NB4 (cell line): ENCODE data around the gene NHS.

Source experiments
- DNase-seq: peaks from one replicate; pipeline ENCODE4 v3.0.0; 2010; ENCODE audit warnings: low read depth
- H3K4me3 ChIP-seq: one replicate; pipeline ENCODE4 v1.5.1; 2011; ENCODE audit warnings: mild to moderate bottlenecking, low read depth, low read length, moderate library complexity
- CTCF ChIP-seq: IDR thresholded peaks from one replicate; pipeline ENCODE4 v1.5.1; 2012; ENCODE audit warnings: low read depth, low read length
- MYC ChIP-seq: IDR thresholded peaks from 2 replicates; pipeline ENCODE4 v1.6.1; 2011; ENCODE audit warnings: low read depth, low read length
- POLR2A ChIP-seq: IDR thresholded peaks from 2 replicates; pipeline ENCODE4 v1.6.1; 2011; ENCODE audit warnings: mild to moderate bottlenecking; ENCODE audit not compliant: insufficient read length; ENCODE audit errors: extremely low read depth
- TF ChIP-seq, protein P1 (sequence below): IDR thresholded peaks from 2 replicates; pipeline ENCODE4 v1.6.1; 2011; ENCODE audit warnings: low read depth, low read length

Gene NHS

DNA sequence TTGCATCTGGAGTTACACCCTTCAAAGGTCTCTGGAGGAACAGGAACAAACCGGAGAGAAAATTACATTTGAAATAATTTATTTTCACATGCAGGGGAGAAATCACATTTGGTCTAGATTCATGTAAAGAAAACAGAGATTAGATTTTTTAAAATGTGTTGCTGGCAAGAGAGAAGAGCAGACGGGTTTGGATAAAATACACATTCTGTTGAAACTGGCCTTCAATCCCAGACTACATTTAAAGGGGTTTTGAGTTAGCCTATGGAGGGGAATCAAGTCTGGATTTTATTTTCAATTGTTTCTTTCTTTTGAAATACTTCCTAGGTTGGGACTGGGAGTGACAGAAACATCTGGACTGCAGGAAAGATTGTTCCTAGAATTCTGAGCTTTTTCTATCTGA is 180.8 kb downstream of the NHS start:
- no peak for TF ChIP-seq MYC
- TF ChIP-seq, protein P1, sequence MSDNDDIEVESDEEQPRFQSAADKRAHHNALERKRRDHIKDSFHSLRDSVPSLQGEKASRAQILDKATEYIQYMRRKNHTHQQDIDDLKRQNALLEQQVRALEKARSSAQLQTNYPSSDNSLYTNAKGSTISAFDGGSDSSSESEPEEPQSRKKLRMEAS = no peak
- TF ChIP-seq CTCF = no peak
- no peak for TF ChIP-seq POLR2A
- no peak overlapping the region for H3K4me3 ChIP-seq
- no peak for DNase-seq

GRCh38 chrX:17559728-17560379 is 184.9 kb downstream of the NHS start:
- no peak for TF ChIP-seq POLR2A
- no peak for TF ChIP-seq MYC
- TF ChIP-seq, protein P1 = no peak
- no peak for TF ChIP-seq CTCF
- no peak for DNase-seq
- no peak overlapping the region for H3K4me3 ChIP-seq

DNA sequence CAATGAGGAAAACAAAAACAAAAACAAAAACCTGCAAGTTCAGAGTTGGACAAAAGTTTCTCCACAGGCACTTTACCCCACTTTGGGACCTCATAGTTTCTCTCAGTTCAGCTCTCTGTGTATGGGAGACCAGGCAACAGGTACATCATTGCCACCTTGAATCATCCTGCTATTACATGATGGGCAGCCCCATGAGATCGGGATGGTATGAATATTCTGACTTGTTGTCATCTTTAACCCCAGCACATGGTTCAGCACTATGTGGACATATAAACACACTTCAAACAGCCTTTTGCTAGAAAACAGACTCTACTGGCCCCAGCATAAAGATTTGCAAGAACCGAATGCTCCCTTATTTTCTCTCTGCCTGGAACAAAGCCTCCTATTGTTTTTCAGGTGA is 185.4 kb downstream of the NHS start:
- no peak overlapping the region for H3K4me3 ChIP-seq
- no peak for DNase-seq
- no peak for TF ChIP-seq POLR2A
- TF ChIP-seq MYC = no peak

- no peak overlapping the region for H3K4me3 ChIP-seq
- TF ChIP-seq POLR2A (no peak), MYC (no peak), CTCF (no peak)
- TF ChIP-seq, protein P1 = no peak
- no peak for DNase-seq
Measured at GRCh38 chrX:17563076-17563475, 188.1 kb downstream of the NHS start.

DNA sequence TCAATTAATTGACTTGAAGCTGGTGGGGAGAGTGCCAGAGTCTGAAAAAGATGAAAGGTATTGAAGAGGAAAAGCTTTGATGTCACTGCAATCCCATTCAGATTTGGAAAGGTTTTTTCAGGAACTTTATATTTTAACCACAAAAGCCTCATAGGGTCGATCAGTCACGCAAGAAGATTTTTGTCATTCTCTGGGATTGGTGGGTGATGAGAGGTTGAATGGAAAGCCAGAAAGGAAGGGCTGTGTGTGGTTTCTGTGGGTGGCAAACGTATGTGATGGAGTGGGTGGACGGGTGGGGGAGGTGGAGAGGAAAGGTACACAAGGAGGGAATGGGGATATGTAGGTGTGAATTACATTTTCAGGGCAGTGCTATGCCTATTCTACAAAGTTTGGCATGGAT is 188.5 kb downstream of the NHS start:
- no peak for DNase-seq
- no peak overlapping the region for H3K4me3 ChIP-seq
- TF ChIP-seq POLR2A (no peak), MYC (no peak), CTCF (no peak)
- TF ChIP-seq, protein P1 = no peak

DNA sequence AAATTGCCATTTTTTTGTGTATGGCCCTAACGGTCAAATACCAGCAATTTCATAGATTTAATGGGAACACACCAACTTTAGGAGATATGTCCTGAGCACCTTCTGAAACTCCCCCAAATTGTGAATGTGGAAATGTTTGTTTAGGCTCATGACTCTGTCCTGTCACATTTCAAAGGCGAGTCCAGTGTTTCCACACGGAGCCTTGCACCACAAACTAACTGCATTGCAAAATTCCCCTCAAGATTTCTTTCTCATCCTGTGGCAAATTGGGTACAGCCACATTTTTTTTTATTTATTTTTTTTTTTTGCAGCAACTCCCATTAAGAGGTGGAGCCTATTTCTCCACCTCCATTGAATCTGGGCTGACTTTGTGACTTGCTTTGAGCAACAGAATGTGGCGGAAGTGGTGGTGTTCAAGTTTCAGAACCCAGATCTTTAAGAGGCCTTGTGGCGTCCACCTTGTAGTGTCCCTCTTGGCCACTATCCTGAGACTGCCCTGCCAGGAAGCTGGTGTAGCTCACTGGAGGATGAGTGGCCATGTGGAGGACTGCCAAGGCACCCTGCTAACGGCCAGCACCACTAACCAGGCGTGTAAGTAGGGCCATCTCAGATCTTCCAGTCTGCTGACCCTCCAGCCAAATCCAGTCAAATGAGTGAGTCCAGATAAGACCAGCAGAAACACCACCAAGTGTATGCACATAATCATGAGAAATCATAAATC is 189.8 kb downstream of the NHS start:
- H3K4me3 ChIP-seq = no peak overlapping the region
- TF ChIP-seq POLR2A (no peak), MYC (no peak), CTCF (no peak)
- TF ChIP-seq, protein P1 = no peak
- DNase-seq = no peak
